Hematopoietic multipotent progenitor cell treated with erythropoietin and hydrocortisone succinate and interleukin-3 and kit ligand, for 4 days (in vitro differentiated cells): ENCODE measurements around the gene ASB1.

Source experiments
- DNase-seq: peaks from one replicate; pipeline ENCODE4 v3.0.0-alpha.2; 2015

Gene ASB1

GRCh38 chr2:238446371-238446770 is 19.6 kb downstream of the ASB1 start:
- no peak for DNase-seq

DNA sequence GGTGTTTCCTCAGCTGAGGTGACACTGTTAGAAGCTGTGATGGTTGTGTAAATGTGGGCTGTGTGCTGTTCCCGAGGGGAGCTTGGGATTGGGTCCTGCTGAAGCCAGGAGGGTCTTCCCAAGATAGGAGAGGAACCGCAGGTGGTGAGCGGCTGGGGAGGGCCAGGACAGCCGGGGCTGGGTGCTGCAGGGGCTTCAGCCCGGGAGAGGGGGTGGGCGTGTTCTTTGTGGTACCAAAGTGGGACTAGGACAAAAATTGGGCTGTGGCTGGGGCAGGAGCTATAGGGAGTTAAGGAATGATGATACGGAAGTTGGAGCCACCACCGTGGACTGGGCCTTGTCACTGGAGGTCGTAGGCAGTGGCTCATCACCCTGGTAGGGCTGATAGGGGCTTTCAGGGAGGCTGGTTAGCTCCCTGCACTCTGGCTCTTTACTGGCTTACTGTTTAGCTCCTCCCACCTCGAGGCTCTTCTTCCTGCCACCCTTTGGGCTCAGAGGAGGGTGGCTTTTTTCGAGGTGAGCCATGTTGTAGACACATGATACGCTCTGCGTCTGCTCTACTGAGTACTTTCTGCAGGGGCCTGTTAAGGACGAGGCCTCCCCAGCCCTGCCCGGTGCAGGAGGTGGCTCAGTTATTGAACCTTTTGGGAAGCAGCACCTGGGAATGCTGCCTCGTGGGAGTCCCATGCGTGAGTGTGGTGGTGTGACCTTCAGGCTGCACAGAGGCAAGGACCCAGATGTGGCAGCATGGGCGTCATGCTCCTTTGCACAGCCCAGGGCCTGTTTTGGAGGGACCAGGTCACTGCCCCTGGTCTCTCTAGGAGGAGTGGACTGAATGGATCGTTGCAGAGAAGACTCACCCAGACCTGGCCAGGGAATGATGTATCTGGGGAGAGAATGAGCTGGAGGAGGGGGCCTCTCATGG is 21.6 kb downstream of the ASB1 start:
- no peak for DNase-seq

DNA sequence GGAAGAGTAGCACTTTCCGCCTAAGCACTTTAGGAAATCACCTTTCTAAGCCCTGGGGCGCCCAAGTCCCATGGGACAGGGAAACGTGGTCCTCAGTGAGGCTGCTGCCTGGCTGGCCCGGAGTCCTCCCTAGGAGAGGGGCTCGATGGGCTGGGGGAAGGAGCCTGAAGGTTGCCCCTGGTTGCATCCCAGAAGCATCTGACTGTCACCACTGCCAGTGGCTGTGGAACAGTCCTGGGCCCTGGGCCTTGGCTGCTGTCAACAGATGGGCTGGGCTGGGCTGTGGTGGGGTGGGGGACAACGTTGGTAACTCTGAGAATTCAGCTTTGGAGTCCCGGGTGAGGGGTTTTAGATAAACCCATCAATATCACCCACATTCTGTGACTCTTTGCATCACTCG is 22.5 kb downstream of the ASB1 start:
- no peak for DNase-seq

- DNase-seq: peak; percentile 50
These were observed 23.2 kb downstream of the ASB1 start for GRCh38 chr2:238449909-238450417.

DNA sequence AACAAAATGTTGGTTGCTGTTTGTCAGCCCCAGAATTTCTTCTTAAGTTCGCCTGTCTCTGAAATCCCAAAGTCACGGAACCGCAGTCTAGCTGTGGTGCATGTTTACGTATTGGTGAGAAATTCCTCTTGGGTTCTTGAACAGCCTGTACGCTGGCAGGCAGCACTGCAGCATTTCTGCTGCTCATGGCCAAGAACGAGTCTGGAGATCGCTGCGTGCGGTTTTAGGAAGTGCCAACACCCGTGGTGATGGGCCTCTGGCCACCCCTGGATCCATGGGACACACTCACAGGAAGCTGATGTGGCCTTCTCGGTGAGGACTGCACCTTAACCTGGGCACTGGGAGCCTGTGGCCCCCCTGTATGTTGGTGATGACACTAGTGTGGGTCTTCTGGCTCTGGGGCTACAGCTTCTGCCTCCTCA is 23.7 kb downstream of the ASB1 start:
- DNase-seq: no peak

- no peak for DNase-seq
These were observed 27.1 kb downstream of the ASB1 start for GRCh38 chr2:238453842-238454241.

DNA sequence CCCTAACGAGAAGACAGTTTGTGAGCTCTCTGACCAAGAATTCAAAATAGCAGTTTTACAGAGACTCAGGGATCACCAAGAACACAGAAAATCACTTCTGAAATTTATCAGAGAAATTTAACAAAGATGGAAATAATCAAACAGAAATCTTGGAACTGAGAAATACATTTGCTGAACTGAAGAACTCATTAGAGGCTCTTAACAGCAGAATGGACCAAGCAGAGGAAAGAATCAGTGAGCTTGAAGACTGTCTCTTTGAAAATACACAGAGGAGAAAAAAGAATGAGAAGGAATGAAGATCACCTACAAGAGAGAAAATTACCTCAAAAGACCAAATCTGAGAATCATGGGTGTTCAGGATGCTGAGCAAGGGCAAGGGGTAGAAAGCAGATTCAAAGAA is 29.7 kb downstream of the ASB1 start:
- no peak for DNase-seq

DNA sequence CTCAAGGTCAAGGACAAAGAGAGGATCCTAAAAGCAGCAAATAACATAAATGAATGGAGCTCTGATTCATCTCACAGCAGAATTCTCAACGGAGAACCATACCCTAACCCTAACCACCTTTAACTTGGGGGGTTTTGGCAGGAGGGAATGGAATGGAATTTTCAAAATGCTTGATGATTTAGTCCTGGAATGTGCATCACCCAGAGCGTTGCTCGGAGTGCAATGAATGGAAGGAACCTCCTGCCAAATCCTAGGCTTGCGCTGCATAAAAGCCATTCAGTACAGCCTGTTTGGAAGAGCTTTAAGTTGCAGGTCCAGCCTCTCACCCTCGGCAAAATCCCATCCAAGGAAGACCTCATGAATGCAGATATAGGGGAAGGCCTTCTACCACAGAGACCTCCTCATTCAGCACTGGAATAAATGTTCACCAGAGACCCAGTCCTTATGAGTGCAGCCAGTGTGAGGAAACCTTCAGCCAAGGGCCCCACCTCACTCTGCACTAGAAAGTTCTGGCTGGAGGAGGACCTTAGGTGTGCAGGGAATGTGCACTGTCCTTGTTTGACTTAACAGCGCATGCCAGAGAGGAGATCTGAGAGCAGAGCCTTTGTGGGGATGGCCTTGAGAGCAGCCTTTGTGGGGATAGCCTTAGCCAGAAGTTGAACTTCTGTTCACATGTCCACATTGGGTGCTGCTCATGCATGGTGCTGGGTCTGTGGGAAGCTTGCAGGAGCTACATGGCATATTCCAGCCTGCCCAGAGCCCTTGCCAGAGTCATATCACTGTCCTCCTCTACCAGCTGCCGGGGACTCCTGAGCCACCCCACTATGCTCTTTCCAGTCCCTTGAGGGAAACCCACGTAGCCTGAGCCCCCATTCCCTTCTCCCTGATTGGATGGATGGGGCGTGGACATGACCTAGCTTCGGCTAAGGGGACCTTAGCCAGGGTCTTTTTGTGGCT is 30.5 kb downstream of the ASB1 start:
- DNase-seq: no peak

DNA sequence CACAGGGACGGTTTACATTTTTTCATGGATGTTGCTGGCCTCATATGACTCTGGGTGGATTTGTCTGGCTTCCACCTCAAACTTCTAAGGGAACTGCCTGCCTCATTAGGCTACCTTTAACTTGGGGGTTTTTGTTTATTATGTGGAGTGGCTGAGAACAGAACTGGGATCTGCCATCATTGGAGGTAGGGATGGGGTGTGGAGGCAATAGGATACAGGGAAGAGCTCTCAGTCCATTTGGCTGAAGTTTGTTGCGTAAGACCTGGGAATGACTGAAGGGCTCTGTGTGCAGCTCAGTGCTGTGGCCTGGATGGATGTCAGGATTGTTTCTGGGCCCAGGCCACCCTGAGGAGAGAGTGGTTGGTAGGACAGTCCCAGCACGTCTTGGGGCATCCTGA is 31.2 kb downstream of the ASB1 start:
- no peak for DNase-seq

GRCh38 chr2:238458651-238459050 is 31.9 kb downstream of the ASB1 start:
- DNase-seq: no peak

DNA sequence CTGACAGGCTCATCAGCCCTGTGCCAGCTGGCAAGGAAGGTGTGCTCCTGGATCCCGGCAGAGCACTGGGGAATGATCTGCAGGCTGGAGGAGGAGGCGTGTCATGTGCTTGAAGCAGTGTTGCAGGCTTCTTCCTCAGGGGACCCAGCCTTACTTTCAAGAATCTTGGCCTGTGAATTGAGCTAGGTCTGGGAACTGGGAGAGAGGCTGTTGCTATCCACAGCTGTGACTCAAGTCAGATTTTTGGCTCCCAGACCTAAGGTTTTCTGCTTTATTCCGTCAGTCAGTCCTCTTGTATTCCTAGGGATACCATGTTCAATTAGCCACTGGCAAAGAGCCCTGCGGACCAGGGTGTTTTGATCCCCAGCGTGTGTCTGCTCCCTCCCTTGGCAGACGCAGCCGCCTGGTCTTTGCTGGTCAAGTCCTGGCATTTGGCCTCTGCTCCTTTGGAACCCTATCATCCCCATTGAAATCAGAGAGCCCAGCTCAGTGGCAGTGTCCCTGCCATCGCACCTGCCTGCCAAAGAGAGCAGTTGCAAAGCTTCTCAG is 32.4 kb downstream of the ASB1 start:
- no peak for DNase-seq

- DNase-seq: peak; percentile 5
These were observed 34.3 kb downstream of the ASB1 start for GRCh38 chr2:238461051-238461450.

- no peak for DNase-seq
These were observed 34.8 kb downstream of the ASB1 start for GRCh38 chr2:238461491-238461890.

DNA sequence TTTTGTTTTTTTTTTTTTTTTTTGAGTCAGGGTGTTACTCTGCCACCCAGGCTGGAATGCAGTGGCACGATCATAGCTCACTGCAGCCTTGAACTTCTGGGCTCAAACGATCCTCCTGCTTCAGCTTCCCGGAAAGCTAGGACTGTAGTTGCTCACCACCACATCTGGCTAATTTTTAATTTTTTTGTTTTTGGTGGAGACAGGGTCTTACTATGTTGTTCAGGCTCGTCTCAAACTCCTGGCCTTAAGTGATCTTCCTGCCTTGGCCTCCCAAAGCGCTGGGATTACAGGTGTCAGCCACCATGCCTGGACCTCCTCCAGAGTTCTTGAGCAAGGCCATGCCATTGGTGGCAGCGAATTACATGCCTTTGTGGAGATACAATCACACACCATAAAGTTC is 35.2 kb downstream of the ASB1 start:
- no peak for DNase-seq

DNA sequence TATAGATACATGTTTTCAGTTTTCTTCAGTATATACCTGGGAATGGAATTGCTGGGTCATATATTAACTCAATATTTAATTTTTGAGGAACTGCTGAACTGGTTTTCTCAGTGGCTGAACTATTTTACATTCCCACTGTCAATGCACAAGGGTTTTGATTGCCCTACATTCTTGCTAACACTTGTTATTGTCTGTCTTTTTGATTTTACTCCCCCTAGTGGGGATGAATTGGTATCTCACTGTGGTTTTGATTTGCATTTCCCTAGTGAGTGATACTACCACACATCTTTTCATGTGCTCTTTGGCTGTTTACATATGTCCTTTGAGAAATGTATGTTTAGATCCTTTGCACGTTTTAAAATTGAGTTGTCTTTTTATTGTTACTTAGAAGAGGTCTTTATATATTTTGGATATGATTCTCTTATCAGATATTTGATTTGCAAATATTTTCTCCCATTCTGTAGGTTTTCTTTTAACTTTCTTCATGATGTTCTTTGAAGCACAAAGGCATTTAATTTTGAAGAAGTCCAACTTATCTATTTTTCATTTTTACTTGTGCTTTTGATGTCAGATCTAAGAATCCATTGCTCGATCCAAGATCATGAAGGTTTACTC is 36.2 kb downstream of the ASB1 start:
- peak; percentile 84 for DNase-seq

- no peak for DNase-seq
These were observed 37.7 kb downstream of the ASB1 start for GRCh38 chr2:238464389-238464788.

GRCh38 chr2:238465487-238466242 is 38.9 kb downstream of the ASB1 start:
- DNase-seq: no peak

GRCh38 chr2:238466243-238466756 is 39.6 kb downstream of the ASB1 start:
- DNase-seq: no peak

DNA sequence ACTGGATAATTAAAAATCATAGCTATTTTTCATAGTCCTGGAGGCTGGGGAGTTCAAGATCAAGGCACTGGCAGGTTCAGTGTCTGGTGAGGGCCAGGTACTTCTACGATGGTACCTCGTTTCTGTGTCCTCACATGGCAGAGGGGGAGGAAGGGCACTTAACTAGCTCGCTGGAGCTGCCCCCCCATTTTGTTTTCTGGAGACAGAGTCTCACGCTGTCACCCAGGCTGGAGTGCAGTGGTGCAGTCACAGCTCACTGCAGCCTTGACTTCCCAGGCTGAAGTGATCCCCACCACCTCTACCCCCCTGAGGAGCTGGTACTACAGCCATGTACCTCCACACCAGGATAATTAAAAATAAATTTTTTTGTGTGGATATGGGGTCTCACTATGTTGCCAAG is 40.3 kb downstream of the ASB1 start:
- no peak for DNase-seq

GRCh38 chr2:238467792-238468191 is 41.1 kb downstream of the ASB1 start:
- no peak for DNase-seq

DNA sequence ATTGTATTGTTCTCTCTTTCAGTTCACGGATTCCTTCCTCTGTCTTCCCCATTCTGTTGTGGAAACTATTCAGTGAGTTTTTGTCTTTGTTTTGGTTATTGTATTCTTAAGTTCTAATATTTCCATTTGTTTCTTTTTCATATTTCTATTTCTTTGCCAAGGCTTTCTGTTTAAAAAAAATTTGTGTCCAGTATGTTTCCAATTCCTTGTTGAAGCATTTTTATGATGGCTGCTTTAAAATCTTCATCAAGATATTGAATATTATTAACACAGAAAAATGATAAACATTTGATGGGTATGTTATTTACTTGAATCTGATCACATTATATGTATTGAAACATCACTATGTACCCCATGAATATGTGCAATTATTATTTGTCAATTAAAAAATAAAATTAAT is 42.4 kb downstream of the ASB1 start:
- DNase-seq: no peak

DNA sequence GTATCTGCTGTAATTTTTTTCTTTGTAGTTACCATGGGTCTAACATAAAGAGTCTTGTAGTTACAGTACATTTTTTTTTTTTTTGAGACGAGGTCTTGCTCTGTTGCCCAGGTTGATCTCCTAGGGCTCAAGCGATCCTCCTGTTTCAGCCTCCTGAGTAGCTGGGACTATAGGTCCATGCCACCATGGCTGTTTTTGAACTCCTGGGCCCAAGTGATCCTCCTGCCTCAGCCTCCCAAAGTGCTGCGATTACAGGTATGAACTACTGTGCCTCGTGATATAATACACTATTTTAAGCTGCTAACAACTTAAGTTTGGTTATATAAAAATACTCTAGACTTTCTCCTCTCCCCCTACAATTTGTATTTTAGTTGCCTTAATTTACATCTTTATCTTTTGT is 46.3 kb downstream of the ASB1 start:
- no peak for DNase-seq
